ENCODE measurements around the gene WDR27.
"Not testable (repeated sequence)": the region's sequence is repeated elsewhere in the genome, so short reads cannot be mapped to it uniquely, and the experiment has no call there.

WDR27 gene

GRCh38 chr6:169709293-169709692, 7.5 kb upstream of the WDR27 start:
- no peak for DNase-seq (ENCODE audit: low read depth)

- no peak for DNase-seq (ENCODE audit: low read depth)
Measured at GRCh38 chr6:169707772-169708171, 5.9 kb upstream of the WDR27 start.

GRCh38 chr6:169702840-169703246, 1.0 kb upstream of the WDR27 start:
- peak; percentile 17 for DNase-seq (ENCODE audit: low read depth)

GRCh38 chr6:169701311-169701953, 397 bp downstream of the WDR27 start:
- DNase-seq (ENCODE audit: low read depth): no peak

GRCh38 chr6:169700296-169700695, 1.5 kb downstream of the WDR27 start:
- DNase-seq (ENCODE audit: low read depth): no peak

- DNase-seq (ENCODE audit: low read depth): not testable (repeated sequence)
Measured at GRCh38 chr6:169697115-169697514, 4.7 kb downstream of the WDR27 start.

GRCh38 chr6:169695131-169695530, 6.7 kb downstream of the WDR27 start:
- DNase-seq (ENCODE audit: low read depth): no peak

- DNase-seq (ENCODE audit: low read depth): no peak
Measured at GRCh38 chr6:169692516-169692915, 9.3 kb downstream of the WDR27 start.

- no peak for DNase-seq (ENCODE audit: low read depth)
Measured at GRCh38 chr6:169691260-169691659, 10.6 kb downstream of the WDR27 start.

GRCh38 chr6:169689287-169689686, 12.5 kb downstream of the WDR27 start:
- no peak for DNase-seq (ENCODE audit: low read depth)

GRCh38 chr6:169685860-169686259, 16.0 kb downstream of the WDR27 start:
- DNase-seq (ENCODE audit: low read depth): no peak

- DNase-seq (ENCODE audit: low read depth): no peak
Measured at GRCh38 chr6:169684056-169684455, 17.8 kb downstream of the WDR27 start.

GRCh38 chr6:169678342-169678741, 23.5 kb downstream of the WDR27 start:
- DNase-seq (ENCODE audit: low read depth): no peak

- no peak for DNase-seq (ENCODE audit: low read depth)
Measured at GRCh38 chr6:169677096-169677495, 24.7 kb downstream of the WDR27 start.

- no peak for DNase-seq (ENCODE audit: low read depth)
Measured at GRCh38 chr6:169675011-169675410, 26.8 kb downstream of the WDR27 start.

GRCh38 chr6:169671563-169671962, 30.3 kb downstream of the WDR27 start:
- no peak for DNase-seq (ENCODE audit: low read depth)

- DNase-seq (ENCODE audit: low read depth): no peak
Measured at GRCh38 chr6:169669889-169670288, 31.9 kb downstream of the WDR27 start.

- DNase-seq (ENCODE audit: low read depth): no peak
Measured at GRCh38 chr6:169669147-169669546, 32.7 kb downstream of the WDR27 start.

GRCh38 chr6:169668203-169668847, 33.5 kb downstream of the WDR27 start:
- DNase-seq (ENCODE audit: low read depth): no peak

GRCh38 chr6:169667716-169668115, 34.1 kb downstream of the WDR27 start:
- DNase-seq (ENCODE audit: low read depth): no peak

- no peak for DNase-seq (ENCODE audit: low read depth)
Measured at GRCh38 chr6:169666441-169666840, 35.4 kb downstream of the WDR27 start.

GRCh38 chr6:169665289-169665688, 36.5 kb downstream of the WDR27 start:
- no peak for DNase-seq (ENCODE audit: low read depth)

- DNase-seq (ENCODE audit: low read depth): no peak
Measured at GRCh38 chr6:169664227-169664626, 37.6 kb downstream of the WDR27 start.

- no peak for DNase-seq (ENCODE audit: low read depth)
Measured at GRCh38 chr6:169663468-169663867, 38.4 kb downstream of the WDR27 start.
